Osteoblast (primary cell): ENCODE data around the gene UBE2Q1. TPM values are rescaled to one million over a fixed set of nuclear protein-coding genes. Genes with fewer than 3 reads are reported as not detected.

Experiments
- DNase-seq: peaks from one replicate; pipeline ENCODE4 v3.0.0; 2011; ENCODE audit warnings: low spot score, mixed read lengths; ENCODE audit not compliant: insufficient read length; ENCODE audit errors: missing footprints
- H2AFZ ChIP-seq: 2 replicates; pipeline ENCODE4 v1.6.0; 2011; ENCODE audit warnings: mild to moderate bottlenecking, low read length
- H3K27ac ChIP-seq: 2 replicates; pipeline ENCODE4 v1.5.1; 2011; ENCODE audit warnings: mild to moderate bottlenecking, low read depth, low read length, moderate library complexity
- H3K27me3 ChIP-seq: 2 replicates; pipeline ENCODE4 v1.6.0; 2012; ENCODE audit warnings: mild to moderate bottlenecking, control low read depth, inconsistent platforms, low read length, moderate library complexity; ENCODE audit not compliant: insufficient read depth
- H3K36me3 ChIP-seq: 2 replicates; pipeline ENCODE4 v1.5.1; 2011; ENCODE audit warnings: mild to moderate bottlenecking, low read length, control low read depth, moderate library complexity; ENCODE audit not compliant: insufficient read depth
- H3K4me1 ChIP-seq: 2 replicates; pipeline ENCODE4 v1.5.1; 2011; ENCODE audit warnings: mild to moderate bottlenecking, low read length, control low read depth, moderate library complexity; ENCODE audit not compliant: insufficient read depth
- H3K4me2 ChIP-seq: 2 replicates; pipeline ENCODE4 v1.6.0; 2011; ENCODE audit warnings: mild to moderate bottlenecking, low read length; ENCODE audit not compliant: insufficient read depth
- H3K4me3 ChIP-seq: fragments of 200-600 bp; sonication (generic); 3 replicates; pipeline ENCODE4 v1.5.1; 2012; ENCODE audit warnings: mild to moderate bottlenecking, low read length, inconsistent platforms; ENCODE audit not compliant: insufficient read depth
- H3K79me2 ChIP-seq: 2 replicates; pipeline ENCODE4 v1.6.0; 2012; ENCODE audit warnings: mild to moderate bottlenecking, low read length, control low read depth, inconsistent platforms; ENCODE audit not compliant: insufficient read depth
- H3K9me3 ChIP-seq: 2 replicates; pipeline ENCODE4 v1.5.1; 2011; ENCODE audit warnings: low read depth, low read length, control low read depth
- H4K20me1 ChIP-seq: 2 replicates; pipeline ENCODE4 v1.6.0; 2012; ENCODE audit warnings: mild to moderate bottlenecking, low read length, control low read depth; ENCODE audit not compliant: insufficient read depth
- CTCF ChIP-seq: IDR thresholded peaks from 2 replicates; pipeline ENCODE4 v1.5.1; 2011; ENCODE audit warnings: mild to moderate bottlenecking, low read depth, low read length, moderate library complexity; ENCODE audit errors: extremely low read depth
- total RNA-seq: library from RNA; depleted of rRNA; stranded (reverse); fragments of >200 nt; gene quantifications from 2 replicates; pipeline ENCODE4 v1.2.3, GENCODE V29; 2012

The UBE2Q1 gene
- 27.9 and 28.6 TPM in 2 replicates for total RNA-seq

- TF ChIP-seq CTCF: no peak
- H3K79me2 ChIP-seq: peaks cover 37% of the 10 kb centered on the region
- H3K27ac ChIP-seq: peak within 1 kb of the TSS; percentile 81
- peaks cover 26% of the 10 kb centered on the region for H3K4me1 ChIP-seq
- no peaks in the 10 kb centered on the region for H3K27me3 ChIP-seq
- peak; percentile 85 for DNase-seq
- H2AFZ ChIP-seq: peak within 1 kb of the TSS; percentile 87
- peaks cover 28% of the 10 kb centered on the region for H4K20me1 ChIP-seq
- H3K4me3 ChIP-seq: peak within 1 kb of the TSS; percentile 84
- peak within 1 kb of the TSS; percentile 99 for H3K4me2 ChIP-seq
- peaks cover 28% of the 10 kb centered on the region for H3K36me3 ChIP-seq
- H3K9me3 ChIP-seq: no peaks in the 10 kb centered on the region
Observed at GRCh38 chr1:154557939-154558719, at the start of gene UBE2Q1. TSS of gene UBE2Q1 (minus strand) at chr1:154558662. CDS start at chr1:154558553, 109 bp downstream.

- TF ChIP-seq CTCF: no peak
- Histone ChIP-seq H2AFZ (peak within 1 kb of the TSS; percentile 76), H3K4me3 (peak within 1 kb of the TSS; percentile 94), H3K36me3 (no peaks in the 10 kb centered on the region), H3K4me2 (peak within 1 kb of the TSS; percentile 94), H3K27ac (peak within 1 kb of the TSS; percentile 87), H3K27me3 (no peaks in the 10 kb centered on the region), H3K79me2 (peaks cover 90% of the 10 kb centered on the region), H3K9me3 (no peaks in the 10 kb centered on the region), H3K4me1 (peaks cover 19% of the 10 kb centered on the region), H4K20me1 (peaks cover 42% of the 10 kb centered on the region)
- peak; percentile 95 for DNase-seq
Observed at GRCh38 chr1:154607609-154608396, 49.3 kb upstream of the UBE2Q1 start, which contains the start of gene ADAR. TSS of gene ADAR (minus strand) at chr1:154608186. CDS start at chr1:154608006, 180 bp downstream.

DNA sequence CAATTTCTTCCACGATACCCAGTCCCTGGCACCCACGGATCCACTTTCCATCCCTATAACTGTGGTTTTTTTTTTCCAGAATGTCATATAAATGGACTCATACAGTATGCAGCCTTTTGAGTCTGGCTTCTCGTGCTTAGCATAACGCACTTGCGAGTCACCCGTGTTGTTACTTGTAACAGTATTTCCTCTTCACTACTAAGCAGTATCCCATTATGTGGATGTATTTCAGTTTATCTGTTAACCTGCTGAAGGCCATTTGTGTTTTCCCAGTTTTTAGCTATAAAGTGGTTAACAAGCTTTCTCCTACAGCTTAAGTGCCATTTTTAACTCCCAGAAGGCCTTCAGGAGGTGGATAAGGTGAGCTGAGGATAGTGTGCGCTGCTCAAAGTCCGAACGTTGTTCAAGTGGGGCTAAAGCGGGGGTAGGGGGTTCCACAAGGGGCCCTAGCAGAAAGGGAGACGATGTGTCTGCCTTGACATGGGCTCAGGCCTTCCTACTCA lies 48.7 kb upstream of the UBE2Q1 start:
- Histone ChIP-seq H3K4me2 (peak overlapping the region; percentile 94), H3K4me3 (peak overlapping the region; percentile 94), H3K79me2 (peaks cover 92% of the 10 kb centered on the region), H3K4me1 (peaks cover 19% of the 10 kb centered on the region), H3K36me3 (peaks cover 2% of the 10 kb centered on the region), H3K27ac (peak overlapping the region; percentile 87), H4K20me1 (peaks cover 48% of the 10 kb centered on the region), H3K27me3 (no peaks in the 10 kb centered on the region), H3K9me3 (no peaks in the 10 kb centered on the region), H2AFZ (peak overlapping the region; percentile 68)
- DNase-seq: no peak
- TF ChIP-seq CTCF: no peak
